Suprapubic skin (tissue), 4 donors: ENCODE measurements around the gene INTS11.

Experiments
- EP300 ChIP-seq: sonication (generic); formaldehyde crosslinking; IDR thresholded peaks from one replicate; pipeline ENCODE4 v1.6.1; 2017; ENCODE audit warnings: antibody characterized with exemption
- POLR2A ChIP-seq, 2 donors: fragments of 450-650 bp; IDR thresholded peaks; one replicate each; pipeline ENCODE4 v1.6.1; 2017; ENCODE audit warnings: antibody characterized with exemption in 2 of 2, mild to moderate bottlenecking in 2 of 2, moderate library complexity in 2 of 2
- POLR2AphosphoS5 ChIP-seq, 3 donors: sonication (generic); formaldehyde crosslinking; IDR thresholded peaks; one replicate each; pipeline ENCODE4 v1.6.1; 2017; ENCODE audit warnings: antibody characterized with exemption in 3 of 3
- TF ChIP-seq, protein P1 (sequence below), 2 donors: fragments of 200-600 bp in 1 of 2; fragments of 450-650 bp in 1 of 2; sonication (generic) in 1 of 2; IDR thresholded peaks; one replicate each; pipeline ENCODE4 v1.5.1; 2016 to 2019; ENCODE audit warnings: antibody characterized with exemption in 2 of 2, mild to moderate bottlenecking in 1 of 2, moderate library complexity in 1 of 2

DNA sequence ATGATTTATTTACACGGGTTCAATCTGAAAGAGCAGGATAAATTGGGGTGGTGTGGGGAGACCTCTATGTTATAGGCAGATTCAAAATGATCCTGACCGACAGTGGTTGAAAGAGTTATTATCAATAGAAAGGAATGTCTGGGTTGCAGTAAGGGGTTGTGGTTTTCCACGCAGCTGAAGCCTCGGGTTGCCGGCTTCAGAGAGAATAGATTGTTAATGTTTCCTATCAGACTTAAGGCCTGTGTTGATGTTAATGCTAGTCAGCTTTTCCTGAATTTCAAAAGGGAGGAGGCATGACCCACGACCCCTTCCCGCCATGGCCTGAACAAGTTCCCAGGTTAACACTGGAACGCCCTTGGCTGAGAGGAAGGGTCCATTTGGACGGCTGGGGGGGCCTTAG, 48.6 kb downstream of the INTS11 start:
- TF ChIP-seq, protein P1, sequence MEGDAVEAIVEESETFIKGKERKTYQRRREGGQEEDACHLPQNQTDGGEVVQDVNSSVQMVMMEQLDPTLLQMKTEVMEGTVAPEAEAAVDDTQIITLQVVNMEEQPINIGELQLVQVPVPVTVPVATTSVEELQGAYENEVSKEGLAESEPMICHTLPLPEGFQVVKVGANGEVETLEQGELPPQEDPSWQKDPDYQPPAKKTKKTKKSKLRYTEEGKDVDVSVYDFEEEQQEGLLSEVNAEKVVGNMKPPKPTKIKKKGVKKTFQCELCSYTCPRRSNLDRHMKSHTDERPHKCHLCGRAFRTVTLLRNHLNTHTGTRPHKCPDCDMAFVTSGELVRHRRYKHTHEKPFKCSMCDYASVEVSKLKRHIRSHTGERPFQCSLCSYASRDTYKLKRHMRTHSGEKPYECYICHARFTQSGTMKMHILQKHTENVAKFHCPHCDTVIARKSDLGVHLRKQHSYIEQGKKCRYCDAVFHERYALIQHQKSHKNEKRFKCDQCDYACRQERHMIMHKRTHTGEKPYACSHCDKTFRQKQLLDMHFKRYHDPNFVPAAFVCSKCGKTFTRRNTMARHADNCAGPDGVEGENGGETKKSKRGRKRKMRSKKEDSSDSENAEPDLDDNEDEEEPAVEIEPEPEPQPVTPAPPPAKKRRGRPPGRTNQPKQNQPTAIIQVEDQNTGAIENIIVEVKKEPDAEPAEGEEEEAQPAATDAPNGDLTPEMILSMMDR (IDR thresholded peaks at IDR 0.05) = no peak
- TF ChIP-seq POLR2AphosphoS5 (IDR thresholded peaks at IDR 0.05) = no peak
- no peak for TF ChIP-seq POLR2A (IDR thresholded peaks at IDR 0.05)
- no peak for TF ChIP-seq EP300
